Psoas muscle (tissue), 8 donors: Measurements from ENCODE around the gene DISP3. TPM values are rescaled to one million over a fixed set of nuclear protein-coding genes. Genes with fewer than 3 reads are reported as not detected.

ENCODE experiments used
- ATAC-seq, 4 donors: fragments of 200-7000 bp; cut with Tn5 transposase; one replicate each; pipeline ENCODE4 v1.9.1; 2020; ENCODE audit warnings: moderate library complexity in 3 of 4, mild to moderate bottlenecking in 2 of 4
- DNase-seq, 2 donors: peaks; one replicate each; pipeline ENCODE4 v3.0.0-alpha.2; 2020
- H3K27ac ChIP-seq: fragments of 200-600 bp; one replicate; pipeline ENCODE4 v1.8.0; 2022
- H3K27me3 ChIP-seq, 3 donors: fragments of 200-600 bp in 1 of 3; one replicate each; pipeline versions ENCODE4 v1.6.1 to v1.8.0; 2013 to 2022; ENCODE audit warnings: low read length in 2 of 3, mild to moderate bottlenecking in 2 of 3, moderate library complexity in 1 of 3; ENCODE audit not compliant: insufficient read depth in 3 of 3
- H3K36me3 ChIP-seq, 2 donors: fragments of 200-600 bp in 1 of 2; one replicate each; pipeline versions ENCODE4 v1.6.1 to v1.8.0; 2013 to 2022; ENCODE audit warnings: low read depth in 1 of 2, mild to moderate bottlenecking in 1 of 2, moderate library complexity in 1 of 2; ENCODE audit not compliant: insufficient read depth in 1 of 2
- H3K4me1 ChIP-seq: fragments of 200-600 bp; one replicate; pipeline ENCODE4 v1.8.0; 2022
- H3K4me3 ChIP-seq: fragments of 200-600 bp; one replicate; pipeline ENCODE4 v1.8.0; 2022; ENCODE audit warnings: mild to moderate bottlenecking
- H3K9me3 ChIP-seq: fragments of 200-600 bp; one replicate; pipeline ENCODE4 v1.8.0; 2022
- WGBS, 3 donors: extraction: QIAGEN DNeasy Blood & Tissue Kit; methylation state at CpG; one replicate each; pipeline versions ENCODE4 v1.1.6 to v1.1.7; 2013; 5-methylcytosine and 5-hydroxymethylcytosine counted together
- intact Hi-C, 2 donors: fragments of 100-400 bp; cut with DNase I; formaldehyde crosslinking; loops; one replicate each; pipeline versions ENCODE4 v1.11.0 to v1.14.2; 2022
- polyA plus RNA-seq, 3 donors: library from polyadenylated mRNA; stranded (reverse); fragments of 200-250 nt; gene quantifications; one replicate each; pipeline ENCODE4 v1.2.3, GENCODE V29; 2013
- total RNA-seq, 4 donors: library from RNA; stranded (reverse); fragmentation: NEBNext Ultra II Directional in 2 of 4; extraction: Animal tissue kit (Norgen Biotek cat#: 25700) in 2 of 4; gene quantifications; one replicate each; pipeline versions ENCODE4 v1.2.1 to v1.2.4, GENCODE V29; 2021 to 2023
- TF ChIP-seq, protein P1 (sequence below): fragments of 200-600 bp; IDR thresholded peaks from one replicate; pipeline ENCODE4 v1.8.0; 2022; ENCODE audit warnings: antibody characterized with exemption
- donor health status: healthy with polysubstance abuse.
- donor health status: DM: no; HTN: no; CAD: no; lungs with moderate emphysema.
- donor health status: Bipolar disorder and iron deficiency.
- donor health status: healthy.
- donor health status: DM: yes; HTN: yes; CAD: no.
- donor health status: DM: no; HTN: no; CAD: no.
- donor health status: DM: no; HTN: no; CAD: no.
- donor health status: DM: yes; HTN: yes; CAD: no.

The DISP3 gene
- total and polyA plus RNA-seq, 7 donors: 0.01 to 0.04 (median 0.02) TPM; not detected in 3

GRCh38 chr1:11461531-11462137 is 17.3 kb upstream of the DISP3 start:
- ATAC-seq: no peak
- no peak for DNase-seq
- H3K4me3 ChIP-seq: no peak overlapping the region
- TF ChIP-seq, protein P1, sequence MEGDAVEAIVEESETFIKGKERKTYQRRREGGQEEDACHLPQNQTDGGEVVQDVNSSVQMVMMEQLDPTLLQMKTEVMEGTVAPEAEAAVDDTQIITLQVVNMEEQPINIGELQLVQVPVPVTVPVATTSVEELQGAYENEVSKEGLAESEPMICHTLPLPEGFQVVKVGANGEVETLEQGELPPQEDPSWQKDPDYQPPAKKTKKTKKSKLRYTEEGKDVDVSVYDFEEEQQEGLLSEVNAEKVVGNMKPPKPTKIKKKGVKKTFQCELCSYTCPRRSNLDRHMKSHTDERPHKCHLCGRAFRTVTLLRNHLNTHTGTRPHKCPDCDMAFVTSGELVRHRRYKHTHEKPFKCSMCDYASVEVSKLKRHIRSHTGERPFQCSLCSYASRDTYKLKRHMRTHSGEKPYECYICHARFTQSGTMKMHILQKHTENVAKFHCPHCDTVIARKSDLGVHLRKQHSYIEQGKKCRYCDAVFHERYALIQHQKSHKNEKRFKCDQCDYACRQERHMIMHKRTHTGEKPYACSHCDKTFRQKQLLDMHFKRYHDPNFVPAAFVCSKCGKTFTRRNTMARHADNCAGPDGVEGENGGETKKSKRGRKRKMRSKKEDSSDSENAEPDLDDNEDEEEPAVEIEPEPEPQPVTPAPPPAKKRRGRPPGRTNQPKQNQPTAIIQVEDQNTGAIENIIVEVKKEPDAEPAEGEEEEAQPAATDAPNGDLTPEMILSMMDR: no peak
- H3K4me1 ChIP-seq: no peaks in the 10 kb centered on the region
- intact Hi-C loops: no loop called here
- no peaks in the 10 kb centered on the region for H3K9me3 ChIP-seq
- H3K27me3 ChIP-seq: peaks cover 0 to 72% (median 11%) of the 10 kb centered on the region in 3 donors
- no peaks in the 10 kb centered on the region for H3K36me3 ChIP-seq
- WGBS, 3 donors: 36 to 42% (median 40%) methylated on average over 9 of the region's 9 CpGs
- H3K27ac ChIP-seq: no peak overlapping the region

DNA sequence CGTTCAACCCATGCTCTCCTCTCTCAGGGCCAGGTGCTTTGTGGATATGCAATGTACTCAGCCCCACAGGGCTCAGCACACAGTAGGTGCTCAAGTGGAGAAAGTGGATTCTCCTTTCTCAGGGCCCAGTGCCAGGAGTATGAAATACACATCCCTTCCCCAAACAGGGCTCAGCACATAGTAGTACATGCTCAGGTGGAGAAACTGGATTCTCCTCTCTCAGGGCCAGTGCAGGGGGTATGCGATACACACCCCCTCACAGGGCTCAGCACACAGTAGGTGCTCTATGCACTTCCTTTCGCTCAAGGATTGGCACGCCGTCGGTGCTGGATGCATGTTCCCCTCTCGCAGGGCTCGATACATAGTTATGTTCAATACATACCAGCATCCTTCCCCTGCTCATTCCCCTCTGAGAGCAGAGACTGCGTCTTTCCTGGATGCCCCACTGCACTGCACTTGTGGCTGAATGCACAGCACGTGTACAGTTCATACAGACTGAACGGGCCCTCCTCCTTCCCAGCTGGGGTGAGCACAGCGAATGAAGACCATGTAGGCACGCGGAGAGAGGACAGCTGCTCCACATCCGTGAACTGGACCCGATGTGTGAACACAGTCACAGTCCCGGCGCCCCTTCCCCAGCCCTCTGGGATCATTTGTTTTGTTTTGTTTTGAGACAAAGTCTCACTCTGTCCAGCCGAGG is 16.6 kb upstream of the DISP3 start:
- Histone ChIP-seq H3K9me3 (no peaks in the 10 kb centered on the region), H3K4me3 (no peak overlapping the region), H3K27ac (no peak overlapping the region), H3K36me3 (no peaks in the 10 kb centered on the region), H3K4me1 (no peaks in the 10 kb centered on the region), H3K27me3 (peaks cover 0 to 68% (median 8%) of the 10 kb centered on the region in 3 donors)
- TF ChIP-seq, protein P1: no peak
- 40 to 49% (median 42%) methylated on average over 19 of the region's 19 CpGs for WGBS, 3 donors
- no peak for DNase-seq
- intact Hi-C loops: no loop called here
- no peak for ATAC-seq

DNA sequence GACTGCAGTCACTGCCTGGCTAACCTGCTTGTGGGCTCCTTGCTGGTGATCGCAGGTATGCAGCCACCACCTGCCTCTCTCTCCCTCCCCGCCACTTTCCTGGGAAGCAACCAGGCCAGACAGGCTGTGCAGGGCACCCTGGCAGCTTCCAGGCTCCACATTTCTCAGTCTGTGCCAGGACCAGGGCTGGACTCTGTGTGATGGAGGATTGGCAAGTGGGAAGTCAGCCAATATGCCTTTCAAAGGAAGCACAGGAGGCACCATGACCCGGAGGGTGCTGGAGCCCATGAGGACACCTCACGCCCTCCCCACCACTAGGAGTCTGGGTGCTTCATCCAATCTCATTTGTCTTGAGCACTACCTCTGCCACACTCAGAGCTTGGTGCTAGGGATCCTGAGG is 15.8 kb upstream of the DISP3 start:
- DNase-seq (no peak), ATAC-seq (no peak)
- Histone ChIP-seq H3K4me3 (no peak overlapping the region), H3K27me3 (peaks cover 0 to 60% (median 7%) of the 10 kb centered on the region in 3 donors), H3K36me3 (no peaks in the 10 kb centered on the region), H3K27ac (no peak overlapping the region), H3K4me1 (no peaks in the 10 kb centered on the region), H3K9me3 (no peaks in the 10 kb centered on the region)
- TF ChIP-seq, protein P1: no peak
- 58 to 63% (median 62%) methylated on average over 4 of the region's 4 CpGs for WGBS, 3 donors
- intact Hi-C loops: no loop called here

DNA sequence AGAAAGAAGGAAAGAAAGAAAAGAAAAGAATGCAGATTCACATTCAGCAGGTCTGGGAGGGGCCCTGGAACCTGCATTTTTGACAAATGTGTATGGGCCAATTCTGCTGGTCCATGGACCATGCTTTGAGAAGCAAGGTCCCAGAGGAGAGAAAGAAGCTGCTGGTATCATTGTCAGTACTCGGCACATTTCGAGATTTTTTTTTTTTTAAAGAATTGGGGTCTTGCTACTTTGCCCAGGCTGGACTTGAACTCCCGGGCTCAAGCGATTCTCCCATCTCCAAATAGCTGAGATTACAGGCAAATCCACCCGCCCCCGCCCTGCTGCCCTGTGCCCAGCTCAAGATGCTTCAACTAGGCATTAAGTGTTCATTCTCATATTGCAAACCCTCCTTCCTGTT is 13.6 kb upstream of the DISP3 start:
- no peaks in the 10 kb centered on the region for H3K4me1 ChIP-seq
- ATAC-seq (no peak), DNase-seq (no peak)
- H3K4me3 ChIP-seq: no peak overlapping the region
- H3K27me3 ChIP-seq: peaks cover 0 to 57% (median 7%) of the 10 kb centered on the region in 3 donors
- H3K36me3 ChIP-seq: no peaks in the 10 kb centered on the region
- 72 to 79% (median 75%) methylated on average over 6 of the region's 6 CpGs for WGBS, 3 donors
- TF ChIP-seq, protein P1: no peak
- no peaks in the 10 kb centered on the region for H3K9me3 ChIP-seq
- intact Hi-C loops: no loop called here
- no peak overlapping the region for H3K27ac ChIP-seq
